Endothelial cell of umbilical vein (primary cell): ENCODE results near the gene SPP1. TPM values are rescaled to one million over a fixed set of nuclear protein-coding genes. Genes with fewer than 3 reads are reported as not detected.

Experiments used
- BruUV-seq: library from RNA; stranded (reverse); fragments of 400-500 nt; replicated peaks from 2 replicates; lab custom pipeline; 2021; lab: Mats Ljungman, UMichigan
- CTCF ChIA-PET: fragments of 300-600, 350-600 bp; sonication (Branson Sonifier 250); formaldehyde crosslinking; loops from one replicate; lab custom pipeline; 2021; ENCODE audit warnings: antibody characterized with exemption, inconsistent platforms; lab: Charles Lee
- POLR2A ChIA-PET: fragments of 300-600, 350-600 bp; sonication (Branson Sonifier 250); formaldehyde crosslinking; loops from one replicate; lab custom pipeline; 2021; ENCODE audit warnings: antibody characterized with exemption, inconsistent platforms; lab: Charles Lee
- DNase-seq: peaks from one replicate; pipeline ENCODE4 v3.0.0-alpha.2; 2011; ENCODE audit warnings: low read depth, low spot score
- FAIRE-seq: peaks from 2 replicates; lab custom pipeline; 2011; peaks lifted over from hg19 to GRCh38; lab: Jason Lieb, UNC
- H2AFZ ChIP-seq: 2 replicates; pipeline ENCODE4 v1.6.0; 2012; ENCODE audit warnings: low read depth, low read length, control low read depth, inconsistent platforms
- H3K27ac ChIP-seq: 2 replicates; pipeline ENCODE4 v1.5.1; 2011; ENCODE audit warnings: low read depth, mild to moderate bottlenecking, control low read depth, low read length, moderate library complexity; ENCODE audit not compliant: insufficient read depth
- H3K27me3 ChIP-seq, 2 experiments: 2 replicates each; pipeline versions ENCODE4 v1.6.0 to v1.6.1; 2011; ENCODE audit warnings: low read length in 2 of 2, mixed read lengths in 1 of 2; ENCODE audit not compliant: control insufficient read depth in 2 of 2, insufficient read depth in 2 of 2
- H3K36me3 ChIP-seq, 2 experiments: 2 replicates in 1 of 2; 3 replicates in 1 of 2; pipeline ENCODE4 v1.5.1; 2011; ENCODE audit warnings: low read length in 2 of 2, mild to moderate bottlenecking in 1 of 2, moderate library complexity in 1 of 2; ENCODE audit not compliant: control insufficient read depth in 2 of 2, insufficient read depth in 2 of 2; ENCODE audit errors: extremely low read depth in 1 of 2
- H3K4me1 ChIP-seq: 3 replicates; pipeline ENCODE4 v1.5.1; 2011; ENCODE audit warnings: mild to moderate bottlenecking, low read length; ENCODE audit not compliant: control insufficient read depth, insufficient read depth; ENCODE audit errors: extremely low read depth
- H3K4me2 ChIP-seq: 2 replicates; pipeline ENCODE4 v1.6.1; 2011; ENCODE audit warnings: low read length, control low read depth, mixed read lengths; ENCODE audit not compliant: insufficient read depth
- H3K4me3 ChIP-seq, 3 experiments: fragments of 200-600 bp in 1 of 3; sonication (generic), shearing (Covaris generic) in 1 of 3; replicated peaks in 1 of 3; 2 replicates each; pipeline ENCODE4 v1.5.1; 2011 to 2016; ENCODE audit warnings: control low read depth in 3 of 3, low read length in 3 of 3, mild to moderate bottlenecking in 2 of 3, inconsistent platforms in 1 of 3, low read depth in 1 of 3, moderate library complexity in 1 of 3; ENCODE audit not compliant: insufficient read depth in 1 of 3
- H3K79me2 ChIP-seq: 2 replicates; pipeline ENCODE4 v1.6.0; 2012; ENCODE audit warnings: low read length, inconsistent platforms; ENCODE audit not compliant: control insufficient read depth, insufficient read depth
- H3K9ac ChIP-seq: replicated peaks from 2 replicates; pipeline ENCODE3; 2011; ENCODE audit warnings: low read length, control low read depth; ENCODE audit not compliant: insufficient read depth; ENCODE audit errors: extremely low read depth
- H3K9me1 ChIP-seq: replicated peaks from 3 replicates; pipeline ENCODE4 v1.6.0; 2011; ENCODE audit warnings: mild to moderate bottlenecking, low read length; ENCODE audit not compliant: control insufficient read depth, insufficient read depth; ENCODE audit errors: extremely low read depth
- H3K9me3 ChIP-seq: replicated peaks from 2 replicates; pipeline ENCODE4 v1.5.1; 2012; ENCODE audit warnings: low read length, inconsistent platforms; ENCODE audit not compliant: control insufficient read depth, insufficient read depth
- H4K20me1 ChIP-seq: replicated peaks from 2 replicates; pipeline ENCODE3; 2011; ENCODE audit warnings: mild to moderate bottlenecking, low read length; ENCODE audit not compliant: control insufficient read depth, insufficient read depth; ENCODE audit errors: extremely low read depth
- CTCF ChIP-seq, 2 donors: IDR thresholded peaks; 1 replicate in 1 of 2; 2 replicates in 1 of 2; pipeline ENCODE4 v1.5.1; 2011; ENCODE audit warnings: low read length in 2 of 2, mild to moderate bottlenecking in 2 of 2, moderate library complexity in 2 of 2, control low read depth in 1 of 2, inconsistent platforms in 1 of 2, low read depth in 1 of 2; ENCODE audit not compliant: insufficient read depth in 1 of 2; ENCODE audit errors: extremely low read depth in 1 of 2
- EZH2 ChIP-seq: IDR thresholded peaks from 2 replicates; pipeline ENCODE4 v1.6.1; 2012; ENCODE audit warnings: borderline replicate concordance, low read depth, mild to moderate bottlenecking, moderate library complexity, low read length, inconsistent platforms; ENCODE audit not compliant: severe bottlenecking
- FOS ChIP-seq: IDR thresholded peaks from 2 replicates; pipeline ENCODE4 v1.6.1; 2011; ENCODE audit warnings: mild to moderate bottlenecking, low read length, moderate library complexity, borderline replicate concordance; ENCODE audit not compliant: insufficient read depth
- GATA2 ChIP-seq: IDR thresholded peaks from 2 replicates; pipeline ENCODE4 v1.7.0; 2011; ENCODE audit warnings: low read depth, mild to moderate bottlenecking, moderate library complexity, mixed read lengths, low read length; ENCODE audit not compliant: insufficient read length, insufficient read depth
- JUN ChIP-seq: IDR thresholded peaks from 2 replicates; pipeline ENCODE4 v1.6.1; 2011; ENCODE audit warnings: borderline replicate concordance, low read depth; ENCODE audit not compliant: insufficient read length, insufficient read depth
- MAX ChIP-seq: IDR thresholded peaks from 2 replicates; pipeline ENCODE4 v1.6.1; 2011; ENCODE audit not compliant: insufficient read depth, insufficient read length
- MYC ChIP-seq: IDR thresholded peaks from one replicate; pipeline ENCODE4 v1.6.1; 2011; ENCODE audit warnings: mild to moderate bottlenecking, low read depth, low read length
- POLR2A ChIP-seq: IDR thresholded peaks from 2 replicates; pipeline ENCODE4 v1.6.1; 2012; ENCODE audit warnings: low read depth, mild to moderate bottlenecking, control low read depth, low read length
- POLR2AphosphoS5 ChIP-seq: IDR thresholded peaks from 2 replicates; pipeline ENCODE4 v1.6.1; 2012; ENCODE audit warnings: low read depth, mild to moderate bottlenecking, control low read depth, low read length, moderate library complexity; ENCODE audit not compliant: insufficient read depth
- dilution Hi-C: fragments of 300-500 bp; cut with MboI; formaldehyde crosslinking; loops from one replicate; pipeline ENCODE4 v1.15.0; 2019; ENCODE audit warnings: low sequenced_read_pairs; ENCODE audit not compliant: extremely low pct_ligation_motif_present
- intact Hi-C: fragments of 100-400 bp; cut with micrococcal nuclease; formaldehyde crosslinking; loops from one replicate; pipeline ENCODE4 v1.10.0; 2022
- polyA plus RNA-seq, 4 experiments: library from polyadenylated mRNA; depleted of rRNA in 3 of 4; stranded (reverse) in 3 of 4; unstranded in 1 of 4; fragments of >200 nt; gene quantifications; 2 replicates each; pipeline versions ENCODE4 v1.2.1 to v1.2.3, GENCODE V29; 2011 to 2012; ENCODE audit warnings: missing spikeins in 1 of 4
- total RNA-seq: library from RNA; stranded (reverse); gene quantifications from 2 replicates; pipeline ENCODE4 v1.2.3, GENCODE V29; 2021

The SPP1 gene
- total and polyA plus RNA-seq, 2 donors (not counting 3 experiments of a cell fraction or from before 2014, with no cell fraction given), result not detected

DNA sequence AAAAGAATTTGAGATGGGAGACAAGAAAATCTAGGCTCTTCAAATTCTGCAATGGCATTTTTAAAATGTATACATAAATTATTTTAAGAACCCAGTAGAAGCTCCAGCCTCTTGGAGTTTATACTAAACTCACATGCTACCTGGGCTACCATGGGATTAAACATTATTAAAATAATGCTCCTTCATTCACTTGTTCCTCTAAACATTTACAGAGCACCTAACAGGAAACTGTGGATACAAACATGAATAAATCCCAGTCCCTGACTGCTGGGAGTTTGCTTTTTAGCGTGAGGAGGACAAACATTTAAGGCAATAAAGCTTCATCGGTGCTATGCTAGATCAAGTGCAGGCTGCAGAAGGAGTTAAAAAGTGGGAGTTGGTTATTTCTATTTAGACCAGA is 5.4 kb upstream of the SPP1 start:
- dilution Hi-C loops, result no loop called here
- H3K9ac ChIP-seq, result no peak overlapping the region
- DNase-seq (no peak), FAIRE-seq (no peak)
- no TSS peak for BruUV-seq
- H3K79me2 ChIP-seq, result no peaks in the 10 kb centered on the region
- H2AFZ ChIP-seq, result no peak overlapping the region
- H3K9me3 ChIP-seq, result no peaks in the 10 kb centered on the region
- POLR2A ChIA-PET, result no interaction called here
- no peak overlapping the region for H3K4me3 ChIP-seq
- intact Hi-C loops, result no loop called here
- no peaks in the 10 kb centered on the region for H3K27me3 ChIP-seq
- no peaks in the 10 kb centered on the region for H4K20me1 ChIP-seq
- peaks cover 13% of the 10 kb centered on the region for H3K4me1 ChIP-seq
- no peak overlapping the region for H3K4me2 ChIP-seq
- CTCF ChIA-PET, result interaction anchor here (4.9 to 11.9 kb wide), 2 partner anchors 14 to 118 kb away, joined by 38 to 412 read pairs; no protein-coding TSS in a partner anchor
- TF ChIP-seq MAX (no peak), EZH2 (no peak), FOS (no peak), JUN (no peak), POLR2A (no peak), CTCF (IDR thresholded peaks at IDR 0.05; ENCODE audit: extremely low read depth in 1 of 2, insufficient read depth in 1 of 2, low read depth in 1 of 2, low read length in 2 of 2) (no peak), POLR2AphosphoS5 (no peak), GATA2 (no peak), MYC (no peak)
- H3K36me3 ChIP-seq, result no peaks in the 10 kb centered on the region
- no peak overlapping the region for H3K27ac ChIP-seq
- no peaks in the 10 kb centered on the region for H3K9me1 ChIP-seq
